Measurements from ENCODE around the gene UBASH3A.

DNA sequence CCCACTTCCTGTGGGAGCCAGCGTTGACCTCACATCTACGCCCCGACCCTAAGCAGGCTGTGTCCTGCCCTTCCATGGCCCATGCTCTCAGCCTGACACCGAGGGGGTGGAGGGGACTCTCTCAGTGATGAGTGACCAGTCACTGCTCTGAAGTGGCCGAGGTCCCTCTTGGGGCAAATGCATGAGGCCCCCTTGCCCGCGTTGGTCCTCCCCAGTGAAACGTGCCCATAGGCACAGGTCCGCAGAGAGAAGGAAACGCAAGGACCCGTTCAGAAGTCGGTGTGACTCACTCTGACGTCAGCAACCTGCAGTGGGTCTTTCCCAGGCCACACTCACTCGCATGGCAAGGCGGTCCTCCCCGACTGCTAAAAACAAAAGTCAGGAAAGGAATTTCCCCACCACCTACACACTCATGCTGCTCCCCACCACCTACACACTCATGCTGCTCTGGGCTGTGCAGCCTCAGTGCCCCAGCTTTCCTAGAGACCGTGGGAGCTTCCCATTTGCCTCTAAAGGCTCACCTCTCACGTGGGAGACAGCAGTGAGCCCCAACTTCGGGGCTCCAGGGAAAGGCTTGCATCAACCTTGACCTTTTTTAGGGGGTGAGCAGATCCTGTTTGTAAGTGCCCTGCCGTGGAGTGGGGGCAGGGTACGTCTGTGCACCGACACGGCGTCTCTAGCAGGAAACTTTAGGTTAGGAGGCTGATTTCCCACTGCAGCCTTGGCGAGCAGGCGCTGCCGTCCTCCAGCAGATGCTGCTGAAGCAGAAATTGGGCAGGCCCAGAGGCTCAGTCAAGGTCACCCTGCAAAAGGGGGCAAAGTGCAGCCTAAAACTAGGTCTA, 11.4 kb downstream of the UBASH3A start:
- TF ChIP-seq EP300 (IDR thresholded peaks at IDR 0.05): no peak
- TF ChIP-seq, protein P1, sequence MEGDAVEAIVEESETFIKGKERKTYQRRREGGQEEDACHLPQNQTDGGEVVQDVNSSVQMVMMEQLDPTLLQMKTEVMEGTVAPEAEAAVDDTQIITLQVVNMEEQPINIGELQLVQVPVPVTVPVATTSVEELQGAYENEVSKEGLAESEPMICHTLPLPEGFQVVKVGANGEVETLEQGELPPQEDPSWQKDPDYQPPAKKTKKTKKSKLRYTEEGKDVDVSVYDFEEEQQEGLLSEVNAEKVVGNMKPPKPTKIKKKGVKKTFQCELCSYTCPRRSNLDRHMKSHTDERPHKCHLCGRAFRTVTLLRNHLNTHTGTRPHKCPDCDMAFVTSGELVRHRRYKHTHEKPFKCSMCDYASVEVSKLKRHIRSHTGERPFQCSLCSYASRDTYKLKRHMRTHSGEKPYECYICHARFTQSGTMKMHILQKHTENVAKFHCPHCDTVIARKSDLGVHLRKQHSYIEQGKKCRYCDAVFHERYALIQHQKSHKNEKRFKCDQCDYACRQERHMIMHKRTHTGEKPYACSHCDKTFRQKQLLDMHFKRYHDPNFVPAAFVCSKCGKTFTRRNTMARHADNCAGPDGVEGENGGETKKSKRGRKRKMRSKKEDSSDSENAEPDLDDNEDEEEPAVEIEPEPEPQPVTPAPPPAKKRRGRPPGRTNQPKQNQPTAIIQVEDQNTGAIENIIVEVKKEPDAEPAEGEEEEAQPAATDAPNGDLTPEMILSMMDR (IDR thresholded peaks at IDR 0.05): no peak
